Stimulated activated CD8-positive, alpha-beta memory T cell treated with anti-CD3 and anti-CD28 coated beads, Interleukin-12 subunit alpha, Interleukin-12 subunit beta, amount 100 ng/mL, for 24 hours (primary cell): ENCODE results near the gene TACC3.
A peak's percentile ranks its signal among the peaks of the same experiment; 100 is the strongest.

Experiments
- DNase-seq: peaks from one replicate; pipeline ENCODE4 v3.0.0-alpha.2; 2020; ENCODE audit errors: extremely low read depth

Gene TACC3

GRCh38 chr4:1703867-1704266 is 17.5 kb upstream of the TACC3 start:
- DNase-seq = no peak

GRCh38 chr4:1705732-1706131 is 15.6 kb upstream of the TACC3 start:
- no peak for DNase-seq

DNA sequence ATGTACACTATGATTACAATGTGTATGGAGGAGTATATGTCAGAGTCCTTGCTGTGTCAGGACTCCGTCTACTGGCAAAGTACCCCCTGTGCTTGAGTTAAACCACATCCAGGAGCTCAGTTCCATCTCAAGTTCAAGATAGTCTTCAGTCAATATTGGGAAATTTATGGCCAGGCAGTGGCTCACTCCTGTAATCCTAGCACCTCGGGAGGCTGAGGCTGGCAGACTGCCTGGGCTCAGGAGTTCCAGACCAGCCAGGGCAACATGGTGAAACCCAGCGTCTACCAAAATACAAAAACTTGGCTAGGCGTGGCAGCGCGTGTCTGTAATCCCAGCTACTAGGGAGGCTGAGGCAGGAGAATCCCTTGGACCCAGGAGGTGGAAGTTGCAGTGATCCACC is 15.0 kb upstream of the TACC3 start:
- DNase-seq = no peak

DNA sequence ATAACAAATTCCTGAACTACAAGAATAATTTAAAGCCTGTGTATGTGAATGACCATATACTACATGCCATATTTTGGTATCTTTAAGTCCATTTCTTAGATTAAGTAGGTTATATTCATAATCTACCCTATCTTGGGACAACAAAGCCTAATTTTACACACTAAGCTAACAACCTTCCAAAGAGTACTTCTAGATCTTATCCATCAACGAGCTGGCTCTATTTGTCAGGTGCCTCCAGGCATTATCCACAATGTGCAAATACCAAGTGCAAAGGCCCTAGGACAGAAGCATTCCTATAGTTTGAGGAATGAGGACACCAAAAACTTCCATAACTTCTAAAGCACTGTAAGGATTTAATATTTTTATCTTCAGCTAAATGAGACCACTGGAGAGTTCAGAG is 12.7 kb upstream of the TACC3 start:
- DNase-seq = no peak

DNA sequence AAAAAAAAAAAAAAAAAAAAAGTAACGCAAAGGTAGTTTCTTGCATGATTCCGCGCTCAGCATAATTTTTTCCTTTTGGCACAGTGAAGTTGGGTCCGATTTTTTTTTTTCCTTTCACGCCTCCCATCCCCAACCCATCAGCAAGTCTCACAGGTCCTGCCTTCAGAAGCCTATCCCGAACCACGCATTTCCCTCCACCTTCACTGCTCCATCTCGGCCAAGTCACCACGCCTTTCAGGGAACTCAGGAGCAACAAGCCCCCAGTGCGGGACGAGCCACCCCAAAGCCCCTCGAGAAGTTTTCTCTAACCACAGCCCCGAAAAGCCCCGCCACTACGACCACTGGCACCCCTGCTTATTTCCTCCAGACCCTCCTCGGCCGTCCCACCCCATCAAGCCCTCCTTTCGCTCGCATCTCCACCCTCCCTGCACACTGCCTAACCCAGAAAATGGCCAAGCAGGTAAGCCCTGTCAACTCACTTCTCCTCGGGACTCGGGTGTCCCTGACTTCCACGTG is 10.2 kb upstream of the TACC3 start:
- DNase-seq = no peak

GRCh38 chr4:1711571-1712215 is 9.6 kb upstream of the TACC3 start:
- DNase-seq = no peak

- peak; percentile 96 for DNase-seq
Observed at GRCh38 chr4:1712216-1713002, 8.9 kb upstream of the TACC3 start, which contains the start of gene SLBP. Gene SLBP (minus strand): TSS chr4:1712319. CDS start chr4:1712188, 131 bp downstream.

GRCh38 chr4:1713003-1713851 is 8.1 kb upstream of the TACC3 start:
- no peak for DNase-seq

- DNase-seq = no peak
Observed at GRCh38 chr4:1714303-1715001, 6.9 kb upstream of the TACC3 start.

DNA sequence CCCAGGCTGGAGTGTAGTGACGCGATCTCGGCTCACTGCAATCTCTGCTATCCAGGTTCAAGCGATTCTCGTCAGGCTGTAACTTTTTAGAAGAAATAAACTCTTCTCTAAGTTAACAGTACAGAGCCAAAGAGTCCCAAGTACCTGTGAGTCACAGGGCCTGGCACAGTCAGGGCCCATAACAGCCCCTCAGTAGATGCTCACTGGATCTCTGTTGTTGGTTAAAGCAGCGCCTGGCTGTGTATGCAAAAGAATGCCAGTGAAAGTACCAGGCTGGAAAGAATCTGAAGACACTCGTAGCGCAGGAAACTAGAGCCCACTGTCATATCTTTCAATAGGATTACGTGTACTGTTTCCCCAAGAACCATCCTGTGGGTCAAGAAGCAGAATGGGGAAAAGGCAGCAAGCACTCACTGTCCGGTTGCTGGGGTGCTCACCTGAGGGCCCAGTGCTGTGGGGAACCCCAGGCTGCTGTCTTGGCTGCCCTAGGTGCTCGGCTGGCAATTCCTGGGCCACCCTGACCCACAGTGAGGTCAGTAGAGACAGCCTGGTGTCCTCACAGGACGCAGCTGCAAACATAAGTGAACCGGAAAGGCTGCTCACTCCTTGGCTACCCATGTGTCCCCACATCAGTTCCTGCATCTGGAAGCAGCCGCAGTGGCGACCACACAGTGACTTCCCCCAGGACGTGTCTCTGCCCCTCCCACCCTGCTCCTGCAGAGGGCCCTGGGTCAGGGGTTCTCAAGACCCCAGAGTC is 6.1 kb upstream of the TACC3 start:
- no peak for DNase-seq

GRCh38 chr4:1716065-1716945 is 5.0 kb upstream of the TACC3 start:
- DNase-seq = no peak

DNA sequence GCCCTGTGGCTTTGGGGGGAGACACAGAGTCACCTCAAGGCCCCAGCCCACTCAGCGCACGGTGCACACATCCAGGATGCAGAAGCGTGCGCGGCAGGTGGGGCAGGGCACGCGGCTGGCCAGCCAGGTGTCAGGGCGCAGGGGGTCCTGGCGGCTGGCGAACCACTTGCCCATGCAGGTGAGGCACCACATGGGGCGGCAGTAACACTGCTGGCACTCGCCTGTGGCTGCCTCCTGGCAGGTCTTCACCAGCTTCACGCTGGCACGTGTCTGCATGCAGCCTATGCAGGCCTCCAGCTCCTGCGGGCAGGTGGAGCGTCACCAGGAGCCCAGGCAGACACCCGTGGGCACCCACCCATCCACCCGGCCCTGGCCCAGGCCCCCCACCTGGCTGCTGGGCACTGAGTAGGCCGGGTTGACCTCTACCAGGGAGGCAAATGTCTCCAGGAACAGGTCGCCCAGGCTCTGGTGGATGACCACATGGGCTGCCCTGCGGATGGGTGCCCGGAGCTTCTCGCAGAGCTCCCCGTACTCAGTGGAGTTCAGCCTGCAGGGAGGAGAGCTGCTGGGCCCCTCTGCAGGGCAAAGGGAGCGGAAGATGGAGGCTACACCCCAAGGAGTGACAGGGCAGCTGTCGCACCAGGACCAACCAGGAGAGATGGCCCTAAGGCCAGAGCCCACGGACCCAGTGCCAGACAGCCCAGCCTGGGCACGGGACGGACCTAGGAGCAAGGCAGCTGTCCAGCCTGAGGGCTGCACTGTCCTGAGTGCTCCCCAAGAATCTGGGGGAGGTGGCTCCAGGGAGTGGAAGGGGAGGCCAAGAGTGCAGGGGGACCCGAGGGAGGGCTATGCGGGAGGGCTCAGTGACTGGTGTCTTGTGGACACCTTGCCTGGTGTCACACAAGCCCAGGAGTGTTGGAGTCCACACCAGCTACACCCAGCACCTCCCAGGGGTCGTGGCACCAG is 3.9 kb upstream of the TACC3 start:
- no peak for DNase-seq

DNA sequence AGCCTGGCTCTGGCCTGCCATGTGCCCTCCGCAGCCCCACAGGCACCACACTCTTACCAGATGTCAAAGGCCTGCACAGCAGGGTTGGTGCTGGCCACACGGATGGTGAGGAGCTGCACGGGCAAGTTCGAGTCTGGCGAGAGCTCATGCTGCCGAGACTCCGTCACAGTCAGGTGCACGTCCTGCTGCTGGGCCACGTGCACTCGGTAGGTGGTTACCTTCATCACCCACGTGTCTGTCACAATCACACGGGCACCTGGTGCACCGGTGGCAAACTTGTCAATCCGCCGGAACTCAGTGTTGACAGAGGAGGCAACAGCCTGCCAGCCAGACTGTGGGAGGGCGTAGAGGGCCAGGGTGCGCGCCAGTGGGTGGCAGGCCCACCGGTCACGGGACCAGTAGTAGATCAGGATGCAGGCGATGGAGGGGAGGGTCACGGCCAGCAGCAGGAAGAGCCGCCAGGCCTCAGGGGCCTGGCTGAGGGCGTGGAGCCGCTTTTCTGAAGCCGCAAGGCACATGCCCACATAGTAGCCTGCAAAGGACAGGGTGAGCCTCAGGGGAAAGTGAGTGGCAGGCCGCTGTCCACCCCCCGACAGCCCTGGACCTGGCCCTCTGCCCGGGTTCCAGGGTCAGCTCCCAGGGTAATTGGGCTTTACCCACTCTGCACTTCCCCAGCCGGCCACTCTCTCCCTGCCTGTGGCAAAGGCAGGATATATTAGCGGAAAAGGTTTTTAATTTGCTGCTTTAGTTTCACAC is 3.0 kb upstream of the TACC3 start:
- no peak for DNase-seq

DNA sequence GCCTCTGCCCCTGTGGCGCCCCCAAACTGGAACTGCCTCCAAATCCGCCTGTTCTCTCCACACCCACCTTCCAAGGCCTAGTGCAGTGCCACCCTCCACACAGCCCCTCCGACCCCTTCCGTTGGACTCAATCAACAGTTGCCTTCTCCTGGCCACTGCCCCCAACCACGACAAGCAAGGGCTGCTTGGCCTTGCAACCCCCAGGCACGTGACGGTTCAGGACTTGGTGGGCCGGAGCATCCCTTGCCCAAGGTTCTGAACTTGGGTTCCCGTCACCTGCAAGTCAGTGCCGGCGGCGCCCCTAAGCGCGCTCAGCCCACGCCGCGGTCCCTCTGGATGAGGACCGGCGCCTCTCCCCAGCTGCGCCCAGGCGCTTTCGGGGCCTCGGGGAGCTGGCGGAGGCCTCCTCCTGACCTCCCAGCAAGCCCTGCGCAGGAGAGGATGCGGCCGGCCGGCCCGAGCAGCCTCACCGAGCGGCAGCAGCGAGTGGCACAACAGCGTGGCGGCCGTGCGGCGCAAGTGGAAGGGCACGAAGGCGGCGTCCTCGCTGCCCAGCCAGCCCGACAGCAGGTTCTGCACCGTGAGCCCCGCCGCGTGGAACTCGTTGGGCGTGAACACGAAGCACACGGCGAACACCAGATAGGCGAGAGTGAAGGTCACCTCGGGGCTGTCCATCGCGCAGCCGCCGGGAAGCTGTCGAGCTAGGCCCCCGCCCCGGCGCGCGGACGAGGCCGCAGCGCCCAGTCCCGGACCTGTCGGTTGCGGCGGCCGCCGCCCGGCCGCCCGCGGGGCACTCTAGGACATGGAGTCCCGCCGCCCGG is 948 bp upstream of the TACC3 start:
- DNase-seq = no peak

DNA sequence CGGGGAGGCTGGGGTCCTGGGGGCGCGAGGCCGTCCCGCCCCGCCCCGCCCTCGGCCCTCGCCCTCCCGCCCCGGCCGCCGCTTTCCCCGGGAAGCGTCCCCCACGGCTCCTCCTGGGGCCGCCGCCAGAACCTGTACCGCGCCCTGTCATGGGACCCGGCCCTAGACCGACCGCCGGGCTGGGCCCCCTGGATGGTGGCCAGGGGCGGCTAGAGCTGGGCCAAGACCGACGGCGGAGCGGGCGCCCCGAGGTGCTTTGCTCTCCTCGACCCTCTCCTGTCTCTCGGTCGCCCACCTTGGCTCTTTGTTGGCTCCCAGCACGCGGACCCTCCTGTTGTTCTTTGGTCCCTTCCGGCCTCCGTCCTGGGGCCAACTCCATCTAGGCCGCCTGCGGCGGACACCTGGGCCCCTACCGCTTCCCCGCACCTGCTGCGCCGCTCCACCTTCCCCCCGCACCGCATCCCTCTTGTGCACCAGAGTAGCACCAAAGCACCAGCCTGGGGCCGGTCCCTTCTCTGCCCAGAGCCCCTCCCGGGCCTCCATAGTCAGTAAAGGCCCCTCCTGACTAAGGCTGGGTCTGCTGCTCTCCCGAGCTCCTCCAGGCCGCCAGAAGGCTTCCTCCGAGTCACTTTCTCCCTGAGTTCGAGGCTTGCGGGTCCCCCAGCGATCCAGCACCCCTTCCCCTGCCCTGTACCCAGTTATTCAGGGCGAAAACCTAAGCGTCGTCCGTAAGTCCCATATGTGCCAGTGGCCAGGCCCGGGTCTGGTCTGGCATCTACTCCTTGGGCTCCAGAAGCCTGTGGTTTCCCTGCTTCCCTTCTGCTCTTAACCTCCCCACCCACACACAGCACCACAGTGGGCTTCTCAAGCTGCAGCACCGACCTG is 587 bp downstream of the TACC3 start:
- no peak for DNase-seq

- no peak for DNase-seq
Observed at GRCh38 chr4:1722551-1723118, 1.3 kb downstream of the TACC3 start.
